ENCODE data around the gene SORCS2.

SORCS2 gene

DNA sequence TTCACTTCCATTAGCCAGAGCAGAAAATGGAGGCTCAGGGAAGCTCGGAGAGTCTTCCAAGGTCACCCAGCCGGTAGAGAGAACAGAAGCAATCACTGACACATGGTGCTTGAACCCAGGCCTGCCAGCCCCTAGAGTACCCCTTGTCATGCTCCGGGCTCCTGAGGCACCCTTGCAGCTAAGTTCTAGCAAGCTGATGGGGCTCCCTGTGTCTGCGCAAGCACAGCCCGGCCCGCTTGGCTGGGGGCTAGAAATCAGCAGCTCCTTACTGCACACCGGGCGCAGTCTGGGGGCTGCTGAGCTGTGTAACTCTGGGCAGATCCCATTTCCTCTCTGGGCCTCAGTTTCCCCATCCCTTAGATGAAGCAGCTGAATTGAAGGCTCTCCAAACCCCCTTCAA, 344.5 kb downstream of the SORCS2 start:
- DNase-seq (ENCODE audit: low read depth in 1 of 2, low spot score in 1 of 2), result no peak

DNA sequence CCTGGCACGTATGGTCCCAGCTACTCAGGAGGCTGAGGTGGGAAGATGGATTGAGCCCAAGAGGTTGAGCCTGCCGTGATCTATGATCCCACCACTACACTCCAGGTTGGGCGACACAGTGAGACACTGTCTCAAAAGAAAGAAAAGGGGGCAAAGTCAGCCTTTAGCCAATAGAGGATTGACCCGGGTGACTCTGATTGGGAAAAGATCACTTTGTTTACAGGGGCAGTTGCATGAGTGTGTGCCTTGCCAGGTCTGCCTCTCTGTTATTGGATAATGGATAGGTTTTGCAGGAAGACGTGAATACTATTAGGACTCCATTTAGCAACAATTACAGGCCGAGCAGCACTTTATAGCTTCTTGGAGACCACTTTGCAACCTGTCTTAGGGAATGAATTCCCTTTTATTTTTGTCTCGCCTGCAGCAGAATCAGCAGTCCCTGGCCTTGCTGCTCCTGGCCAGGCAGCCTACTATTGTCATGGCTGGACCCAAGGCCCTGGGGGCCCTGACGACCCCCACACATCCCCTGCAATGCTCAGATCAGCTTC, 345.6 kb downstream of the SORCS2 start:
- no peak for DNase-seq (ENCODE audit: low read depth in 1 of 2, low spot score in 1 of 2)

DNA sequence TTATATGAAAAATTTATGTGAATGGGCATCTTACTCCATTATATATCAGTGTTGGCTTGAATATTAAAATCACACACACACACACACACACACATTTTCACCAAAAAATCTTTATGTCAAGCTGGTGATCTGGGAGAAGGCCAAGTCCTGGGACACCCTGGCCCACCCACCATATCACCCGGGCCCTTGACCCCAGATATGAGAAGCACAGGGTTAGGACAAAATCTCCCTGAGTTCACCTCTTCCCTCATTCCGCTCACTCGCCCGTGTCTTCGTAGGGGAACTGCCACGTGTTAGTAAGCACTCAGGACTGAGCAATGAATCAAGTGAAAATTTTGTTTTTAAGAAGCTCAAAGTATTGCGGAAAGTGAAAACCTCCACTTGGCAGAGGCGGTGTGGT, 346.2 kb downstream of the SORCS2 start:
- DNase-seq (ENCODE audit: low read depth in 1 of 2, low spot score in 1 of 2), result no peak

DNA sequence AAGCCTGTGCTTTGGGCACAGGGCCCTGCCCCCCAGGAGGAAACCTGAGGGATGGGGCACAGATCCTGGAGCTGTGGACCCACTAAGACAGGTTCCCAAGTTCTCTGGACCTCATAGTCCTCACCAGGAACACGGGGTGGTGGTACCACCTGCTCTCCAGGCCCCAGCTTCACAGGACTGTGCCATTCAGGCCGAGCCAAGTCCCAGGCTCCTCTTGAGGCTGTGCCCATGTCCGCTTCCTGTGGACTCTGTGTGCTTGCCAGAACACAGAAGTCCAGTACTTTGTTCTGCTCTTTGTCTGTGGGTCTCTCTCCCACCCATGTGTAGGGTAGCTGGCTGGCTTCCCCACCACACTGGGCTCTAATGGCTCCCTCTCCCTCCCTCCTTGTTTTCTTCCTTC, 346.8 kb downstream of the SORCS2 start:
- DNase-seq (ENCODE audit: low read depth in 1 of 2, low spot score in 1 of 2), result no peak

DNA sequence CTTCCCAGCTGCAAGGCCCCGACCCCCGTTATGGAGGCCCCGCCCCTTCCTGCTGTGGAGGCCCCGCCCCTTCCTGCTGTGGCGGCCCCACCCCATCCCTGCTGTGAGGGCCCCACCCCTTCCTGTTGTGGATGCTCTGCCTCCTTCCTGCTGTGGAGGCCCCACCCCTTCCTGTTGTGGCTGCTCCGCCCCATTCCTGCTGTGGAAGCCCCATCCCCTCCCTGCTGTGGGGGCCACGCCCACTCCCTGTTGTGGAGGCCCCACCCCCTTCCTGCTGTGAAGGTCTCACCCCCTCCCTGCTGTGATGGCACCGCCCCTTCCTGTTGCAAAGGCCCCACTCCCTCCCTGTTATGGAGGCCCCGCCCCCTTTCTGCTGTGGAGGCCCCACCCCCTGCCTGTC, 347.3 kb downstream of the SORCS2 start:
- DNase-seq (ENCODE audit: low read depth in 1 of 2, low spot score in 1 of 2), result peak in 1 of 2 donors; percentile 10

DNA sequence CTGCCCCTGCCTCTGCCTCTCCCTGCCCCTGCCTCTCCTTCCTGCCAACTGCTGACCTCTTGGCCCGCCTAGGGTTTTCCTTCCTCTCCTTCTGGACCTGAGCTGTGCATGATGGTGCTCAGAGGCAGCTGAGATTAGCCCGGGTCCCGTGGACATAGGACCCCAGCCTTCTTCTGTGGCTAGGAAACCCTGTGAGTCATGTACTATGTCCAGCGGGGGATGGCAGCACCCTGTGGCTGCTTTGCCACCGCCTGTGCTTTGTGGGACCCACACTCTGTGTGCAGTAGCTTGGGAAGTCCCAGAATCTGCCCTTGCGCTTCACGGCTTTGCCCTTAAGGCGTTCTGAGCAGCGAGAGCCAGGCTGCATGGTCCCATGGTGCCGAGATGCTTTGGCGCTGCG, 347.9 kb downstream of the SORCS2 start:
- DNase-seq (ENCODE audit: low read depth in 1 of 2, low spot score in 1 of 2), result no peak

DNA sequence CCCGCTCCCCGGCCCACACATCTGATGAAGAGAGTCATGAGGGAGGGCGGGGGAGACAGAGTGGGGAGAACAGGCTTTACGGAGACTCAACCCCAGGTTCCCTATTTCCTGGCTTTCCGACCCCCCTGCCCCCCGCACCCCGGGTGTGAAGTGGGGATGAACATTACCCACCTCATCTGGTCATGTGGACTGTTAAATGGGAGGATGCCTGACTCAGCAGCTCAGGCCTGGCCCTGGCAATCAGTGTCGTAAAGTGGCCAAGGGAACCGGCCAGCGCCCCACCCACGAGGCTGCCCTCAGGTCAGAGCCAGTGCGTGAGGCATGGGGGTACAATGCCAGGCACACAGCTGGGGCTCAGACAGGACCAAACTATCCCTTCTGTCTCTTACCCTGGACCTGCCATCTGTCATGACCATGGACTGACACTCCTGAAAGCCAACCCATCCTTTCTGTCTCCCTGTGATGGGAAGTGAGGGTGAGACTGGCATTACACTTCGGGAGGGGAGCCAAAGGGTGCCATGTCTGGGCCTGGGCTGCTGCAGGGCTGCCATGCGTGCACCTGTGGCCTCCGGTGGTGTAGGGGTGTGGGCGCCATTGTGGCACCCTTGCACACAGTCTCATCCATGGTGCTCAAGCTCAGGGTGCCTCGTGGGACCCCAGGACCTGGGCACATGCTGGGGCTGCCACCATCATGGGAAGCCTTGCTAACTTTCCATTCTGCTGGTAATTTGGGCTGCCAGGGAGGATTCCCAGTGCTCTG, 348.5 kb downstream of the SORCS2 start:
- no peak for DNase-seq (ENCODE audit: low read depth in 1 of 2, low spot score in 1 of 2)

DNA sequence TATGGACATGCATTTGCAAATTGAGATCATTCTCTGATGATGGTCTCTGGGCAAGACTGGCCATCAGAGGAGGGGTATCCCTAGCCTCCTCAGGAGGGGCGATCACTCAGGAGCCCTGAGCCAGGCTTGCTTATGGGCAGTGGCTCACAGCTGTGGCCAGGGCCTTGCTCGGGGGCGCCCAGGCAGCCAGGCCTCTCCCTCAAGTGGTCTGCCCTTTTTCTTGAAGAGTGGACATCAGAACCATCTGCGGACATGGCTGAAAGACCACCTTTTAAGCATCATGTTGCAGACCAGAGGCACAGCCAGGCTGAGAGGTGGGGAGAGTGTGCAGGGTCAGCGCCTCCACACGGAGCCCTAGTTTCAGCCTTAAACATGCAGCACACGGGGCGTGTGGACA, 349.1 kb downstream of the SORCS2 start:
- DNase-seq (ENCODE audit: low read depth in 1 of 2, low spot score in 1 of 2), result no peak

DNA sequence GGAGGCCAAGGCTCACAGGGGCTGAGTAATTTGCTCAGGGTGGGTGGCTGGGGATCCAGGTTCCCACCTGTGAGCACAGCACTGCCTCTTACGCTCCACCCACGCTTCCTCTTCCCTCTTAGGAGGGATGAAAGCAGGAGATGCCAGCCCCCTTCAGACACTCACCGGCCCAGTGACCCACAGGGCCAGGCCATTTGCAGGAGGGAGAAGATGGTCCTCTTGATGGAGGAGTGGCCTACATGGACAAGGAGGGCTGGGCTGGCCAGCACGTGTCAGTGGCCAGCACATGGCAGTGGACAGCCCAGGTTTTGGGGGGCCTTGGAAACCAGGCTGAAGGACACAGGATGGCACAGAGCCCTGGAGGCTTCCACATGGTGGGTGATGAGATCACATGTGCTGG, 350.4 kb downstream of the SORCS2 start:
- no peak for DNase-seq (ENCODE audit: low read depth in 1 of 2, low spot score in 1 of 2)

DNA sequence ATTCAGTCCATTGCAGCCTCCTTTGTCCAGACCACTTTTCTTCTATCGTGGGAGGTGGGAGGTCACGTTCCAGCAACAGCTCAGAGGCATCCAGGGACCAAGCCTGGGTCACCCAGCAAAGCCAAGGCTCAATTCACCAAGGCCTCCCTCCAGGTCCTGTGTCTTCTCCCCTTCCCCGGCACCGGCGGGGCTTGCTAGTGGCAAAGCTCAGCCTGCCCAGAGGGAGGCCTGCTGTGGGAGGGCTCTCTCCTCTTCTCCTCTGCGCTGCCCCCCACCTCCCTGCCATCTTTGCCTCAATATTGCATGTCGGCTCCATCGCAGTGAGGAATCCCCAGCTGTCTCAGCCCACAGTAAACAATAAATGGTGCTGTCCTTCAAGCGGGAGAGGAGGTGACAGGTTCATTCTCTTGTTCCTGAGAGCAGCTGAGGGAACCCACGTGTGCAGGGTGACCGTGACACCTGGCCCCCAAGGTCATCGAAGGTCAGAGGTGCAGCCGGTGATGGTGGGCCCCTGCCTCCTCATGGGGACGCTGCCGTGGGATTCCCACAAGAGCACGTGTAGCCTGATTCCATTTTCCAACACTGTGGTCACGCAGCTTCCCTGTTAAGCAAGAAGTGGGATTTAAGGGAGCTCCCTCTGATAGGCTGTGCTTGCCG, 353.9 kb downstream of the SORCS2 start:
- no peak for DNase-seq (ENCODE audit: low read depth in 1 of 2, low spot score in 1 of 2)

DNA sequence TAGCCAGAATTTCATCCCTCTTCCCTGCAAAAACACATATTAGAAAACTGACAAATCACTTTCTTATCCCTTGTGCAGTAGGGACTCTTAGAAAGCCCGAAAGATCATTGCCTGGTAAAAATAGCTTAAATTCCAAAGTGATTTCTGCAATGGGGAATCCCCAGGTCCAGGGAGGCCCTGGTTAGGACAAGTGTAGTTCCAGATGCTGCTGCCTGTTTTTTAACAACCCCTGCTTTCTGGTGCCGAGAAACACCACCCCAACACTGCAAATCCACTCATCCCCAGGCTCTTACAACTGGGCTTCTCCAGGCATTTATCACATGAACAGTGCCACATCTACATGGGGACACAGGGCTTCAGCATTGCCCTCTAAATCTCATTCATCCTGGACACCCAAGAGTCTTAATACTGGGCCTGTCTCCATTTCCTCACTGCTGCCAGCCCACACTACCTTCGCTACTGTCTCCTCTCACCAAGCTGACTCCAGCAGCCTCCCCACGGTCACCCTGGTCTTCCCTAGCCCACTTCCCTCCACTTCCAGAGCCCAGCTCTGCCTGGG, 354.6 kb downstream of the SORCS2 start:
- no peak for DNase-seq (ENCODE audit: low read depth in 1 of 2, low spot score in 1 of 2)

DNA sequence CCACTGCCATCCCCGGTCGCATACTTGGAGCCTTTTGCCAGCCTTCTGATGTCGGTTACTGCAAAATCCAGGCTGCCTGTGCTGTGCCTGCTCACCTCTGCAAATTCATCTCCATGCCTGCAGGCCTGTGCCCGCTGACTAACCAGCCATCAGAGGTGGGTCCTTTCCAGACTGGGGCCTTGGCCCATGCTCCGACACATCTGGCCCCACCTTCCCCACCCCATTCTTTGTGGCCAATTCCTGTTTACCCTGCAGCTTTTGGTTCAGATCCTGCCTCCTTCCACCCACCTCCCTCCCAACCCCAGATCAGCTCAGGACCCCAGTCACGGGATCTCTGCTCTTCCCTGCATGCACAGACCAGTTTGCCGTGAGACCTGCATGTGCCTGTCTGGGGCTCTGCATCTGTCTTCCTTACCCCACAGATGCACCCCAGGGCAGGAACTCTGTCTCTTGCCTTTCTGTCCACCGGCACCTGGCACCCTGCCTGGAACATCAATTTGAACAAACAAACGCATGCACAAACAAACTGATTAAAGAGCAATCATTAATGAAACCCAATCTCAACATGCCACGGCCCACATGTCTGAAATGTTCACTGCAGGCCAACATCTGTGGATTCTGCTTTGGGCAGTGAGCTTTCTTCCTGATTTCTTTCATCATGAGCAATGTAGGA, 355.2 kb downstream of the SORCS2 start:
- no peak for DNase-seq (ENCODE audit: low read depth in 1 of 2, low spot score in 1 of 2)

DNA sequence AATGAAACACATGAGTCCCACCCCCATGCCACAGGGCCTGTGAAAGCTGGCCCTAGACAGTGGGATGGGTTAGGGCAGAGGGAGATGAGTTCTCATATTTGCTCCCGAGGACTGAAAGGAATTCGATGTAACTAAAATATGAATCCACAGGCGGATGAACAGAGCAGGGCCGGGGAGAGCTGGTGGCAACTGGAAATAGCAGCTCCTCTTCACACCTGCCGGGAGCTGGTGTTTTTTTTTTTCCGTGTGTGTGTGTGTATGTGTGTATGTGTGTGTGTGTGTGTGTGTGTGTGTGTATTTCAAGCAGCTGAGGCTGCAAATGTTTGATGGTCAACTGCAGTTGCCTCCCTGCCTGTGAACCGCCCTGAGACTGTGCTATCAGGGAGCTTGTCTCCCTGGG, 357.5 kb downstream of the SORCS2 start:
- DNase-seq (ENCODE audit: low read depth in 1 of 2, low spot score in 1 of 2), result no peak

DNA sequence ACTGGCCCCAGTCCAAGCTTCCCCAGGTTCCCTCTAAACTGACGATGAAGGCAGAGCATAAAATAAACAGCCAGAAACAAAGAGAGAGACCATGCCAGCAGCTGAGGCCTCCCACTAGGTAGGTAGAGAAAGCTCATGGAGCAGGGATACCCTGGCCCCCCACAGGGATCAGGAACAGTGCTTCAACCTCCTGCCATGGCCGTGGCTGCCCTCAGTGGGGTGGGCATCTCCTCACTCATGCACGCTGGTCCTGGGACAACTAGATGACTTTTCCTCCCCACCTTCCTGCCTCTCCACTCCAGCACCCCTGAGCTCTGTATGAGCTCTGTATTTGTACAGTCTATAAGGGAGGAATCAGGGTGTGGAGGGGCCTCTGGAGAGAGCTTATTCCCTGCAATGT, 360.1 kb downstream of the SORCS2 start:
- no peak for DNase-seq (ENCODE audit: low read depth in 1 of 2, low spot score in 1 of 2)

DNA sequence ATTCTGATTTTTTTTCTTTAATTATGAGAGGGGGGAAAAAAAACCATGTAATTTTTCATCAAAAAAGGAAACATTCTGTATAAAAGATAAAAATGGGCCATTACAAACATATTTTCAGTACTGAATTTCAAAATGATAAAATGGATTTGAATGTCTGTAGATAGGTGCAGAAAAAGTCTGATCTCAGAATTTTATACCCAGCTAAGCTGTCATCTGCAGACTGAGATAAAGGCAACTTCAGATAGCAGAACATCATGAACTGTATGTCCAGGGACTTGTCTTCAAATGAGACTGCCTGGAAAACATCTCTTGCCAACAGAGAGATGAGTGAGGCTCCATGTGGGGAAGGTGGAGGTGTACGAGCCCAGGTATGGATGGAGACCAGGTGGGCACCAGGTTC, 360.9 kb downstream of the SORCS2 start:
- no peak for DNase-seq (ENCODE audit: low read depth in 1 of 2, low spot score in 1 of 2)

DNA sequence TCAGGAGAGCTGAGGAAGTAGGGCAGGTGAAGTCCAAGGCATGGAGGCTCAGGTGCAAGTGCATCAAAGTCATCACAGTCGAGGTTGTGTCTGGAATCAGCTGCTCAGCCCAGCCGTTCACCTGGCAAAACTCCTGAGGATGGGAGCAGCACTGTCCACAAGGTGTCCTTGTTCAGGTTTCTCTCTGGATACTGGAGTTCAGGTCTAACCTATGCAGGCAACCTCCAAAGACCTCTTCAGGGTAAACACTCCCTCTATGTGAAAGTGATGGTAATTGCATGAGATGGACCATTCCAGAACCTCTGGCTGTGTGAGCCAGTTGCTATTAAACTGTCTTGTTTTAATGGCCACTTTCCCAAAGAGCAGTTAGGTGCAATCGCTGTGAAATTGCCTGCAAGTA, 362.6 kb downstream of the SORCS2 start:
- no peak for DNase-seq (ENCODE audit: low read depth in 1 of 2, low spot score in 1 of 2)

DNA sequence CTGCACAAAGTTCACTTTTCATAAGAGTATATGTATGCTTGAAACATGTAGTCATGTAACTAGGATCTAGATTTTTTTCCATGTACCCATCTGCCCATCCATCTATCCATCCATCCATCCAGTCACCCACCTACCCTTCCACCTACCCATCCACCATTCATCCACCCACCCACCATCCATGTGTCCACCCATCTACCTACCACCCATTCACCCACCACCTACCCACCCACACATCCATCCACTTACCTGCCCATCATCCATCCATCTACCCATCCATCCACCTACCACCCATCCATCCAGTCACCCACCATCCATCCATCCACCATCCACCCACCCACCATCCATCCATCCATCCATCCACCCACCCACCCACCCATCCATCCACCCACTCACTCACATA, 364.2 kb downstream of the SORCS2 start:
- no peak for DNase-seq (ENCODE audit: low read depth in 1 of 2, low spot score in 1 of 2)

DNA sequence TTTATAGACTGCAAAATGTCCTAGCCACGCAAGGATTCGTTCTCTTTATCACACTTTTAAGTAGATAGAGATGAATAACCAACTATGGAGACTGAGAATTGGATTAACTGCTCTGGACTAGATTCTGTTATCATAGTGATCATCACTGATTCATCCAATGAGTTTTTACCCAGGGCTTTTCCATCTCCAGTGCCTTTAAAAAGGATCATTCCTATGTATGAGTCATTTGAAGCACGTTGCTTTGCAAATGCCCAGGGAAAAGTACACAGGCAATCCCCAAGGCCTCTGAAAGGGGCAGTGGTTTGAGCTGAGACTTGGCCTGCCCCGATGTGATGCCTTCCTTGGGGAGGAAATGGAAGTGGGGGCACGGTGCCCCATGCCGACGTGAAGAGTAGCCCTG, 365.1 kb downstream of the SORCS2 start:
- DNase-seq (ENCODE audit: low read depth in 1 of 2, low spot score in 1 of 2), result no peak

DNA sequence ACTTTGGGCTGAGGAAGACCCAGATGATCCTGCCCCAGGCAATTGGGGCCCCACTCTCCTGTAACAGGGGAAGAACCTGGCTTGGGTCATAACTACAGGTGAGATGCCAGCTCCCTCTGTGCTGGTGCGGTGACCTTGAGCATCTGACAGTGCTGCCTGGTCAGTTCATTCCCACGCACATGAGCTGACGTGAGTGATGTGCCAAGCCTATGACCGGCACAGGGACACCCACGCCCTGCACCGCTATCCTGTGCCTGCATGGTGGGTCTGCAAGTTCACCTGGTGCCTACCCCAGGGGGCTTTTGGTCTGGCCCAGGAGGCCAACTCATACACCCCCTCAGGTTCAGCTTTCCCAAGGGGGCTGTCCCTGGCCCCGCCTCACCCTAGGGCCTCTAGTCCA, 366.1 kb downstream of the SORCS2 start:
- DNase-seq (ENCODE audit: low read depth in 1 of 2, low spot score in 1 of 2), result no peak

DNA sequence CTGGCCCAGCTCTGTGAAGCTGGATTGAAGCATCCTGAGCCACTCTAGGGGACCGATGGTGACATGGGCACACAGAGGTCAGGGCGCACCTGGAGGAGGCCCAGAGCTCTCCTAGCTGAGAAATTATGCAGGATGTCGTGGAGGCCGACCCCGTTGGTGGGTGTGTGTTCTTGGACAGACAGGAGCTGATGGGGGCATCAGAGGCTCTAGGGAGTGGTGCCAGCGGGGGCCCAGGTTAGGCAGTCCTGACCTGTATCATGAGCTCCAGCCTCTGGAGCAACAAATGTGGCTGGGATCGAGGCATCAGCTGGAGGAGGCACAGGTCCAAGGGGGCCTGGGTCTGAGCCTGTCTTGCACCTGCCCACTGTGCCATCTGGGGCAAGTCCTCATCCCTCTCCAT, 367.0 kb downstream of the SORCS2 start:
- no peak for DNase-seq (ENCODE audit: low read depth in 1 of 2, low spot score in 1 of 2)

DNA sequence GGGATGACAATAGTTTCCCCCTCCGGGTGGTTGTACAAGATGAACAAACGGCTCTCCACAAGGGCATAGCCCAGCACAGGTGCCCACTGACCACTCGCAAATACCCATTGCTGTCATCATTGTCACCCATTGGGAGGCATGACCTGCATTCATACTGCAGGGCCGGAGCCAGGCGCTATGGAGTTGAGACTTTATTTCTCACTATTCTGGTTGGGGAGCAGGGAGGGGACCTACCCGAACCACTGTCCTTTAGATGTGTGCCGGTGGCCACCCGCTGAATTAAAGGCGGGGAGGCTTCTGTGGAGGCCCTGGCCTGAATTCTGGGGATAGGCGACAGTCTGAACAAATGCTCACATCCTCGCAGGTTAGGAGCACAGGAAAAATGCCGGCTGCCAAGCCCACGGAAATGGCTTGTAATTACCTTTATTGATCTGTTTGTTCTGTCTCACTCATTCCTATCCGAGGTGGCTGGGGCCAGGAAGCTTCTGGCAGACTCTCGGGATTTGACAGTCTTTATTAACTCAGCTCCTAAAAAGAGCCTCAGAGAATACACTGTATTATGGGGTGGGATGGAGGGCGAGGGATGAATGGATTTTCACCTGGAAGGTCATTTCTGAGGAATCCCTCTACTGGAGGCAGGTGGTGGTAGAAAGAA, 367.5 kb downstream of the SORCS2 start:
- DNase-seq (ENCODE audit: low read depth in 1 of 2, low spot score in 1 of 2), result no peak

All from stimulated activated CD4-positive, alpha-beta T cell treated with anti-CD3 and anti-CD28 coated beads, Interleukin-15, amount 100 ng/mL, for 1 hour (primary cell).